ENCODE measurements around the gene INIP.

DNA sequence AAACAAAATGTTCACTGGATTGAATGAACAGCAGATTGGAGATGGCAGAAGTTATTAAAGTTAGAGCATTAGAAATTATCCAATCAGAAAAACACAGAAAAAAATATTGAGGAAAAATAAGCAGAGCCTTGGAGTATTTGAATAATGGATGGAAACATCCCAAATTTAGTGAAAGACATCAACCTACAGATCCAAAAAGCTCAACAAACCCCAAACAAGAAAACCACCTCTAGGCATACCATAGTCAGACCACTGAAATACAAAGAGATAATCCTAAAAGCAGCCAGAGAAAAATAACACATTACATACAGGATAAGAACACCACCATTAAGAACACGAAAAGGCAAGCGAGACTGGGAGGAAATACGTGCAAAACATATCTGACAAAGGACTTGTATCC lies 5.2 kb downstream of the INIP start:
- TF ChIP-seq, protein P1, sequence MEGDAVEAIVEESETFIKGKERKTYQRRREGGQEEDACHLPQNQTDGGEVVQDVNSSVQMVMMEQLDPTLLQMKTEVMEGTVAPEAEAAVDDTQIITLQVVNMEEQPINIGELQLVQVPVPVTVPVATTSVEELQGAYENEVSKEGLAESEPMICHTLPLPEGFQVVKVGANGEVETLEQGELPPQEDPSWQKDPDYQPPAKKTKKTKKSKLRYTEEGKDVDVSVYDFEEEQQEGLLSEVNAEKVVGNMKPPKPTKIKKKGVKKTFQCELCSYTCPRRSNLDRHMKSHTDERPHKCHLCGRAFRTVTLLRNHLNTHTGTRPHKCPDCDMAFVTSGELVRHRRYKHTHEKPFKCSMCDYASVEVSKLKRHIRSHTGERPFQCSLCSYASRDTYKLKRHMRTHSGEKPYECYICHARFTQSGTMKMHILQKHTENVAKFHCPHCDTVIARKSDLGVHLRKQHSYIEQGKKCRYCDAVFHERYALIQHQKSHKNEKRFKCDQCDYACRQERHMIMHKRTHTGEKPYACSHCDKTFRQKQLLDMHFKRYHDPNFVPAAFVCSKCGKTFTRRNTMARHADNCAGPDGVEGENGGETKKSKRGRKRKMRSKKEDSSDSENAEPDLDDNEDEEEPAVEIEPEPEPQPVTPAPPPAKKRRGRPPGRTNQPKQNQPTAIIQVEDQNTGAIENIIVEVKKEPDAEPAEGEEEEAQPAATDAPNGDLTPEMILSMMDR (IDR thresholded peaks at IDR 0.05) = no peak
- no peak for TF ChIP-seq POLR2A (IDR thresholded peaks at IDR 0.05)
- no peak for TF ChIP-seq POLR2AphosphoS5 (IDR thresholded peaks at IDR 0.05; ENCODE audit: insufficient read depth in 1 of 2, low read depth in 1 of 2)

Measured in vagina (tissue), 2 donors.